ENCODE results near the gene CPED1. TPM values are rescaled to one million over a fixed set of nuclear protein-coding genes. Genes with fewer than 3 reads are reported as not detected.

The CPED1 gene
- total RNA-seq, 1 experiment from 2014 or later, result 1.8 TPM

DNA sequence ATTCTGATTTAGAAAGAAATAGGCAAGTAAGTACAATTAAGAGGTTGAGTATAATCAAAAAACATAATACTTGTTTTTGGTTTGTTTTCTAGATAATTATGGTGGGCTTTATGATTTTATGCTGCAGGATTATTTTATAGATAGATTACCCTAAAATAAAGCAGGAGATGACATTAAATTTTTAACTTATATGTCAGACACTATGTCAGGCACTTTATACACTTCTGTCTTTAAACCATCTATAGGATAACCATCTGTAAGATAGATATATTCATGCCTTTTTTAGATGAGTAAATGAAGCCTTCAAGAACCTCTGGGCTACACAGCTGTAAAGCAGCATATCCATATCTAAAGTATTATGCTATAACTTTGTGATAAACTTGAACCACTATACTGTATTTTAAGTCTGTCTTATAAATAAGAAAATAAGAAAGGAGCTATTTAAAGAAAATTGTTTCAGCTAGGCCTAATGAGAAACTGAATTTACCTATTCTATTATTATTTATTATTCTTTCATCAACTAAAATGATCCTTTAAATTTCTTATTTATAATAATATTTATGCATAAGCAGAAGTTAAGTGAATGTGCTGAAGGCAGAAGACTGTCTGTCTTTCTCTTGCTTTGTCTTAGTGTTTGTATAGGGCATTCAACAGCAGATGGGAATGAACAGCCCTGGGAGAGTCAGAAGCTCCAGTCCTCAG, 94.0 kb downstream of the CPED1 start:
- Histone ChIP-seq H3K4me2 (ENCODE audit: low read length) (peak overlapping the region; percentile 82), H3K27ac (ENCODE audit: low read length) (no peak overlapping the region), H3K27me3 (ENCODE audit: low read length) (no peaks in the 10 kb centered on the region), H4K20me1 (ENCODE audit: low read length) (no peaks in the 10 kb centered on the region), H2AFZ (ENCODE audit: low read length) (0 out of 2 replicates have a peak overlapping the region, but pooled peaks have one; percentile 48), H3K79me2 (ENCODE audit: low read length) (no peaks in the 10 kb centered on the region), H3K9me3 (ENCODE audit: low read length) (no peaks in the 10 kb centered on the region), H3K4me1 (ENCODE audit: insufficient read depth, low read length) (peaks cover 65% of the 10 kb centered on the region), H3K4me3 (ENCODE audit: low read length) (no peak overlapping the region; the same call in 1 of the 2 replicates), H3K9me2 (replicated peaks; ENCODE audit: low read length) (no peaks in the 10 kb centered on the region), H3F3A (ENCODE audit: low read length, unreplicated experiment) (peaks cover 15% of the 10 kb centered on the region), H3K9ac (ENCODE audit: low read length) (no peak overlapping the region), H3K36me3 (ENCODE audit: low read depth, low read length) (no peaks in the 10 kb centered on the region)
- no TSS peak for BruUV-seq (replicated peaks)
- ATAC-seq (no peak), DNase-seq (no peak)
- TF ChIP-seq EZH2phosphoT487 (IDR thresholded peaks at IDR 0.05; ENCODE audit: borderline replicate concordance, low read length) (no peak), EZH2 (IDR thresholded peaks at IDR 0.05; ENCODE audit: low read length, unreplicated experiment) (no peak)
- TF ChIP-seq, protein P1, sequence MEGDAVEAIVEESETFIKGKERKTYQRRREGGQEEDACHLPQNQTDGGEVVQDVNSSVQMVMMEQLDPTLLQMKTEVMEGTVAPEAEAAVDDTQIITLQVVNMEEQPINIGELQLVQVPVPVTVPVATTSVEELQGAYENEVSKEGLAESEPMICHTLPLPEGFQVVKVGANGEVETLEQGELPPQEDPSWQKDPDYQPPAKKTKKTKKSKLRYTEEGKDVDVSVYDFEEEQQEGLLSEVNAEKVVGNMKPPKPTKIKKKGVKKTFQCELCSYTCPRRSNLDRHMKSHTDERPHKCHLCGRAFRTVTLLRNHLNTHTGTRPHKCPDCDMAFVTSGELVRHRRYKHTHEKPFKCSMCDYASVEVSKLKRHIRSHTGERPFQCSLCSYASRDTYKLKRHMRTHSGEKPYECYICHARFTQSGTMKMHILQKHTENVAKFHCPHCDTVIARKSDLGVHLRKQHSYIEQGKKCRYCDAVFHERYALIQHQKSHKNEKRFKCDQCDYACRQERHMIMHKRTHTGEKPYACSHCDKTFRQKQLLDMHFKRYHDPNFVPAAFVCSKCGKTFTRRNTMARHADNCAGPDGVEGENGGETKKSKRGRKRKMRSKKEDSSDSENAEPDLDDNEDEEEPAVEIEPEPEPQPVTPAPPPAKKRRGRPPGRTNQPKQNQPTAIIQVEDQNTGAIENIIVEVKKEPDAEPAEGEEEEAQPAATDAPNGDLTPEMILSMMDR (conservative IDR thresholded peaks at IDR 0.05; ENCODE audit: low read depth, low read length), result no peak
- intact Hi-C loops (cut with micrococcal nuclease), result loop anchor here (2.0 to 5.0 kb wide), 2 partner anchors 14 to 225 kb away; partner anchors contain the start of gene TSPAN12
- POLR2A ChIA-PET (ENCODE audit: unreplicated experiment), result interaction anchor here (0.5 kb wide), 2 partner anchors 30 to 132 kb away, joined by 8 to 17 read pairs; partner anchors contain the start of gene ING3
- CTCF ChIA-PET, result interaction anchor here (0.7 to 1.2 kb wide), 5 partner anchors 26 to 132 kb away, joined by 3 to 5 read pairs (median 3); partner anchors contain the start of gene ING3

- Histone ChIP-seq H3K4me2 (ENCODE audit: low read length) (peak overlapping the region; percentile 82), H3K79me2 (ENCODE audit: low read length) (no peaks in the 10 kb centered on the region), H4K20me1 (ENCODE audit: low read length) (no peaks in the 10 kb centered on the region), H3K9me2 (replicated peaks; ENCODE audit: low read length) (no peaks in the 10 kb centered on the region), H3K9me3 (ENCODE audit: low read length) (no peaks in the 10 kb centered on the region), H3K27me3 (ENCODE audit: low read length) (no peaks in the 10 kb centered on the region), H3K4me3 (ENCODE audit: low read length) (peak overlapping the region; percentile 47), H3K36me3 (ENCODE audit: low read depth, low read length) (no peaks in the 10 kb centered on the region), H3K9ac (ENCODE audit: low read length) (0 out of 2 replicates have a peak overlapping the region, but pooled peaks have one; percentile 19), H3K4me1 (ENCODE audit: insufficient read depth, low read length) (peaks cover 65% of the 10 kb centered on the region), H3K27ac (ENCODE audit: low read length) (peak overlapping the region; percentile 67), H3F3A (ENCODE audit: low read length, unreplicated experiment) (peaks cover 15% of the 10 kb centered on the region), H2AFZ (ENCODE audit: low read length) (peak overlapping the region; percentile 48; the same call in 1 of the 2 replicates)
- TF ChIP-seq EZH2 (IDR thresholded peaks at IDR 0.05; ENCODE audit: low read length, unreplicated experiment) (no peak), EZH2phosphoT487 (IDR thresholded peaks at IDR 0.05; ENCODE audit: borderline replicate concordance, low read length) (no peak)
- TF ChIP-seq, protein P1 (conservative IDR thresholded peaks at IDR 0.05; ENCODE audit: low read depth, low read length), result no peak
- ATAC-seq (peak; percentile 71), DNase-seq (peak; percentile 81)
- no TSS peak for BruUV-seq (replicated peaks)
- CTCF ChIA-PET, result interaction anchor here (0.9 to 1.1 kb wide), 4 partner anchors 25 to 97 kb away, joined by 3 to 4 read pairs (median 4); no protein-coding TSS in a partner anchor
- intact Hi-C loops (cut with micrococcal nuclease), result loop anchor here (2.0 to 5.0 kb wide), 2 partner anchors 14 to 226 kb away; partner anchors contain the start of gene TSPAN12
- POLR2A ChIA-PET (ENCODE audit: unreplicated experiment), result interaction anchor here (0.5 kb wide), 1 partner anchor 133 kb away, joined by 17 read pairs; the partner anchor contains the start of gene ING3
Measured at GRCh38 chr7:121083138-121083789, 94.8 kb downstream of the CPED1 start.

Measured in PC-3 (cell line).